HL-60 (cell line): ENCODE results near the gene IP6K2.

Experiments
- CTCF ChIP-seq: IDR thresholded peaks from one replicate; pipeline ENCODE4 v1.5.1; 2011; ENCODE audit warnings: low read length, control low read depth, inconsistent platforms; ENCODE audit not compliant: insufficient read depth
- POLR2AphosphoS5 ChIP-seq: IDR thresholded peaks from 2 replicates; pipeline ENCODE4 v1.6.1; 2012; ENCODE audit warnings: low read depth
- REST ChIP-seq: IDR thresholded peaks from 2 replicates; pipeline ENCODE4 v1.6.1; 2012; ENCODE audit warnings: low read depth; ENCODE audit not compliant: insufficient replicate concordance

DNA sequence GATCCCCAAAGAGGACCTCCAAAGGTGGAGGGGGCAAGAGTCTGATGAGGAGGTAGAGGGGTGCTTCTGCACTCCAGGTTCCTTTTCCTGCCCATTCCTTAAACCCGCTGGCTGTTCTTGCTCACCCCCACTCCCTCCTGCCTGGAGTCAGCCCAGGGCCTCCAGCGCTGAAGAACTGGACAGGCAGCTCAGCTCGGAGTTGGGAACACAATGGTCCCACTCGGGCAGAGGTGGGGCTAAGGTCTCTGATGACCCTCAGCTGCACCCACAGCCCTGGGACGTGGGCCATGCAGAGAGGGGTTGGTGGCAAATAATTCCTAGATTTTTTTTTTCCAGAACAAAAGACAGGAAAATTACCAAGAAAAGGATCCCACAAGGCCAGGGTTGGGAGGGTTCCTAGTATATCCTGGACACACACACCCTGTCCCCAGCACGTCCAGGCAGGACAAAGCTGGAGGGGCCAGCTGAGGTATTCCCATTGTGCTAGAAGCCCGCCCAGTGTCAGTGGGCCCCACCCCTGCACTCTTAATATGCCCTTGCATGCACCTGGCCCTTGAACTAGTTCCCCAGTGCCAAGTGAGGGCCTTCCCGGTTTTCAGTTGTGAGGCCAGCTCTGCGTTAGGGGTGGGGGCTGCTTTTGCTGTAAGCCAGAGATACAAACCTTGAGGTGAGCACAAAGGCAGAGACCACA, 22.1 kb upstream of the IP6K2 start:
- TF ChIP-seq CTCF: no peak
- no peak for TF ChIP-seq REST
- TF ChIP-seq POLR2AphosphoS5: no peak
